Measurements from ENCODE around the gene ERN1.

DNA sequence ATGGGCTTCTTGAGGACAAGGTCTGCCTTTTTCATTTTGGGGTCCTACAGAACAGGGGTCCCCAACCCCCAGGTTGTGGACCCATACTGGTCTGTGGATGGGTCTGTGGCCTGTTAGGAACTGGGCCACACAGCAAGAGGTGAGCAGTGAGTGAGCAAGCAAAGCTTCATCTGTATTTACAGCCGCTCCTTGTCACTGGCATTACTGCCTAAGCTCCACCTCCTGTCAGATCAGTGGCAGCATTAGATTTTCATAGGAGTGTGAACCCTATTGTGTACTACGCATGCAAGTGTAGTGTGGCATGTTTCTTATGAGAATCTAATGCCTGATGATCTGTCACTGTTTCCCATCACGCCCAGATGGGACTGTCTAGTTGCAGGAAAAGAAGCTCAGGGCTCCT is 33.9 kb downstream of the ERN1 start:
- no peak for TF ChIP-seq BHLHE40 (IDR thresholded peaks at IDR 0.05; ENCODE audit: low read length)
- TF ChIP-seq MIXL1 (CRISPR knock-in tag; IDR thresholded peaks at IDR 0.05): no peak
- TF ChIP-seq MBNL3 (CRISPR knock-in tag; conservative IDR thresholded peaks at IDR 0.05): no peak
- no peak for TF ChIP-seq ZNF232 (CRISPR knock-in tag; IDR thresholded peaks at IDR 0.05; ENCODE audit: borderline replicate concordance)
- no peak for TF ChIP-seq FOXM1 (CRISPR knock-in tag; IDR thresholded peaks at IDR 0.05)
- no peak for TF ChIP-seq HMG20A (CRISPR knock-in tag; IDR thresholded peaks at IDR 0.05; ENCODE audit: borderline replicate concordance)
- TF ChIP-seq ZNF746 (CRISPR knock-in tag; IDR thresholded peaks at IDR 0.05): no peak
- TF ChIP-seq, protein P1, sequence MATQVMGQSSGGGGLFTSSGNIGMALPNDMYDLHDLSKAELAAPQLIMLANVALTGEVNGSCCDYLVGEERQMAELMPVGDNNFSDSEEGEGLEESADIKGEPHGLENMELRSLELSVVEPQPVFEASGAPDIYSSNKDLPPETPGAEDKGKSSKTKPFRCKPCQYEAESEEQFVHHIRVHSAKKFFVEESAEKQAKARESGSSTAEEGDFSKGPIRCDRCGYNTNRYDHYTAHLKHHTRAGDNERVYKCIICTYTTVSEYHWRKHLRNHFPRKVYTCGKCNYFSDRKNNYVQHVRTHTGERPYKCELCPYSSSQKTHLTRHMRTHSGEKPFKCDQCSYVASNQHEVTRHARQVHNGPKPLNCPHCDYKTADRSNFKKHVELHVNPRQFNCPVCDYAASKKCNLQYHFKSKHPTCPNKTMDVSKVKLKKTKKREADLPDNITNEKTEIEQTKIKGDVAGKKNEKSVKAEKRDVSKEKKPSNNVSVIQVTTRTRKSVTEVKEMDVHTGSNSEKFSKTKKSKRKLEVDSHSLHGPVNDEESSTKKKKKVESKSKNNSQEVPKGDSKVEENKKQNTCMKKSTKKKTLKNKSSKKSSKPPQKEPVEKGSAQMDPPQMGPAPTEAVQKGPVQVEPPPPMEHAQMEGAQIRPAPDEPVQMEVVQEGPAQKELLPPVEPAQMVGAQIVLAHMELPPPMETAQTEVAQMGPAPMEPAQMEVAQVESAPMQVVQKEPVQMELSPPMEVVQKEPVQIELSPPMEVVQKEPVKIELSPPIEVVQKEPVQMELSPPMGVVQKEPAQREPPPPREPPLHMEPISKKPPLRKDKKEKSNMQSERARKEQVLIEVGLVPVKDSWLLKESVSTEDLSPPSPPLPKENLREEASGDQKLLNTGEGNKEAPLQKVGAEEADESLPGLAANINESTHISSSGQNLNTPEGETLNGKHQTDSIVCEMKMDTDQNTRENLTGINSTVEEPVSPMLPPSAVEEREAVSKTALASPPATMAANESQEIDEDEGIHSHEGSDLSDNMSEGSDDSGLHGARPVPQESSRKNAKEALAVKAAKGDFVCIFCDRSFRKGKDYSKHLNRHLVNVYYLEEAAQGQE (IDR thresholded peaks at IDR 0.05; ENCODE audit: borderline replicate concordance in 1 of 2, low read depth in 1 of 2, low read length in 2 of 2): no peak
- TF ChIP-seq ADNP (CRISPR knock-in tag; IDR thresholded peaks at IDR 0.05): no peak
- no peak for TF ChIP-seq ZNF30 (CRISPR knock-in tag; IDR thresholded peaks at IDR 0.05)
- no peak for TF ChIP-seq POLR2AphosphoS5 (IDR thresholded peaks at IDR 0.05; ENCODE audit: low read depth, low read length)
- TF ChIP-seq, protein P2, sequence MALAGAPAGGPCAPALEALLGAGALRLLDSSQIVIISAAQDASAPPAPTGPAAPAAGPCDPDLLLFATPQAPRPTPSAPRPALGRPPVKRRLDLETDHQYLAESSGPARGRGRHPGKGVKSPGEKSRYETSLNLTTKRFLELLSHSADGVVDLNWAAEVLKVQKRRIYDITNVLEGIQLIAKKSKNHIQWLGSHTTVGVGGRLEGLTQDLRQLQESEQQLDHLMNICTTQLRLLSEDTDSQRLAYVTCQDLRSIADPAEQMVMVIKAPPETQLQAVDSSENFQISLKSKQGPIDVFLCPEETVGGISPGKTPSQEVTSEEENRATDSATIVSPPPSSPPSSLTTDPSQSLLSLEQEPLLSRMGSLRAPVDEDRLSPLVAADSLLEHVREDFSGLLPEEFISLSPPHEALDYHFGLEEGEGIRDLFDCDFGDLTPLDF (CRISPR knock-in tag; IDR thresholded peaks at IDR 0.05): no peak
- no peak for TF ChIP-seq ZNF3 (CRISPR knock-in tag; IDR thresholded peaks at IDR 0.05)
- TF ChIP-seq CENPT (CRISPR knock-in tag; IDR thresholded peaks at IDR 0.05; ENCODE audit: low read depth): no peak

All from HepG2 (cell line).